VCaP (cell line): ENCODE measurements around the gene KDM1B.
"Not testable (repeated sequence)": the region's sequence is repeated elsewhere in the genome, so short reads cannot be mapped to it uniquely, and the experiment has no call there.

ENCODE experiments used
- H3K27ac ChIP-seq: fragments of 450-650 bp; 2 replicates; pipeline ENCODE4 v1.5.1; 2017
- CTCF ChIP-seq: fragments of 450-650 bp; conservative IDR thresholded peaks from 2 replicates; pipeline ENCODE4 v1.5.1; 2017; ENCODE audit warnings: mild to moderate bottlenecking, moderate library complexity

Gene KDM1B

GRCh38 chr6:18219591-18219990 is 64.4 kb downstream of the KDM1B start:
- H3K27ac ChIP-seq, result no peak overlapping the region
- TF ChIP-seq CTCF, result no peak

GRCh38 chr6:18221288-18221615 is 66.0 kb downstream of the KDM1B start:
- H3K27ac ChIP-seq, result no peak overlapping the region
- no peak for TF ChIP-seq CTCF

- H3K27ac ChIP-seq, result not testable (repeated sequence)
Measured at GRCh38 chr6:18226451-18227105, 71.4 kb downstream of the KDM1B start.

GRCh38 chr6:18227166-18227565 is 71.9 kb downstream of the KDM1B start:
- H3K27ac ChIP-seq, result not testable (repeated sequence)

GRCh38 chr6:18228590-18228989 is 73.4 kb downstream of the KDM1B start:
- H3K27ac ChIP-seq, result not testable (repeated sequence)

- H3K27ac ChIP-seq, result not testable (repeated sequence)
Measured at GRCh38 chr6:18231856-18232255, 76.6 kb downstream of the KDM1B start.

- not testable (repeated sequence) for H3K27ac ChIP-seq
Measured at GRCh38 chr6:18233770-18234169, 78.5 kb downstream of the KDM1B start.

- no peak overlapping the region for H3K27ac ChIP-seq
- no peak for TF ChIP-seq CTCF
Measured at GRCh38 chr6:18234564-18234963, 79.3 kb downstream of the KDM1B start.

- no peak overlapping the region for H3K27ac ChIP-seq
- no peak for TF ChIP-seq CTCF
Measured at GRCh38 chr6:18235524-18235923, 80.3 kb downstream of the KDM1B start.

GRCh38 chr6:18237167-18237566 is 81.9 kb downstream of the KDM1B start:
- no peak for TF ChIP-seq CTCF
- no peak overlapping the region for H3K27ac ChIP-seq

- TF ChIP-seq CTCF, result no peak
- H3K27ac ChIP-seq, result no peak overlapping the region
Measured at GRCh38 chr6:18240230-18240629, 85.0 kb downstream of the KDM1B start.
